Progenitor cell of endocrine pancreas (in vitro differentiated cells): ENCODE results near the gene MSH3. TPM values are rescaled to one million over a fixed set of nuclear protein-coding genes. Genes with fewer than 3 reads are reported as not detected.

Experiments
- DNase-seq: peaks from one replicate; pipeline ENCODE4 v3.0.0; 2021; ENCODE audit warnings: low spot score; ENCODE audit not compliant: unreplicated experiment
- H3K27ac Mint-ChIP-seq: 2 replicates; pipeline ENCODE4 v1.8.0; 2021; ENCODE audit warnings: mild to moderate bottlenecking, moderate library complexity, mixed read lengths
- H3K27me3 Mint-ChIP-seq: 2 replicates; pipeline ENCODE4 v1.8.0; 2021; ENCODE audit warnings: mixed read lengths
- H3K36me3 Mint-ChIP-seq: 2 replicates; pipeline ENCODE4 v1.8.0; 2022; ENCODE audit warnings: mixed read lengths; ENCODE audit not compliant: insufficient read depth
- H3K4me1 Mint-ChIP-seq: 2 replicates; pipeline ENCODE4 v1.8.0; 2021; ENCODE audit warnings: low read depth, mixed read lengths
- H3K4me3 Mint-ChIP-seq: 2 replicates; pipeline ENCODE4 v1.8.0; 2021; ENCODE audit warnings: low read depth, mild to moderate bottlenecking, moderate library complexity, mixed read lengths
- H3K9me3 Mint-ChIP-seq: 2 replicates; pipeline ENCODE4 v1.8.0; 2021; ENCODE audit warnings: low read depth, mixed read lengths
- total RNA-seq: library from RNA; stranded (reverse); gene quantifications from 2 replicates; pipeline ENCODE4 v1.2.1, GENCODE V29; 2021
- TF ChIP-seq, protein P1 (sequence below): fragments of 200-600 bp; sonication (generic); IDR thresholded peaks from one replicate; pipeline ENCODE4 v1.5.0; 2021; ENCODE audit warnings: antibody characterized with exemption, mild to moderate bottlenecking; ENCODE audit not compliant: unreplicated experiment

Gene MSH3
- total RNA-seq, 1 donor from 2014 or later, result 16.9 TPM

DNA sequence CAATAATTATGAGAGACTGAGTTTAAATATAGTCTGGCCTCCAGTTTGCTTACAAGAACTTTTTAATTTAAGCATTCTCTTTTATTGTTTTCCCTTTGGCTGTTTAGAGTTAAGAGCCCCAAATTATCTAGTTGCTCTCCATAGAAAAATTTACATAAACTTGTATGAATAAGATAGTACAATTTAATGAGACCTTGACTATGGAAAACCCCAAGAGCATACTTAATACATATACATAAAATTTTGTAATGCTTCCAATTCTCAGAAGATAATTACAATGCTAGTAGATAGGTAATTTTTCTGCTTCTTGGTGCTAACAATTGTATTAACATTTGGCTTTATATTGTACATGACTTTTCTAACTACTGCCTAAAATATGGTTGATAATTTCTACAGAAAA lies 20.3 kb upstream of the MSH3 start:
- Mint-ChIP-seq H3K4me1 (no peaks in the 10 kb centered on the region), H3K9me3 (no peaks in the 10 kb centered on the region), H3K27ac (no peak overlapping the region), H3K4me3 (no peak overlapping the region), H3K27me3 (no peaks in the 10 kb centered on the region), H3K36me3 (peaks cover 25% of the 10 kb centered on the region)
- TF ChIP-seq, protein P1, sequence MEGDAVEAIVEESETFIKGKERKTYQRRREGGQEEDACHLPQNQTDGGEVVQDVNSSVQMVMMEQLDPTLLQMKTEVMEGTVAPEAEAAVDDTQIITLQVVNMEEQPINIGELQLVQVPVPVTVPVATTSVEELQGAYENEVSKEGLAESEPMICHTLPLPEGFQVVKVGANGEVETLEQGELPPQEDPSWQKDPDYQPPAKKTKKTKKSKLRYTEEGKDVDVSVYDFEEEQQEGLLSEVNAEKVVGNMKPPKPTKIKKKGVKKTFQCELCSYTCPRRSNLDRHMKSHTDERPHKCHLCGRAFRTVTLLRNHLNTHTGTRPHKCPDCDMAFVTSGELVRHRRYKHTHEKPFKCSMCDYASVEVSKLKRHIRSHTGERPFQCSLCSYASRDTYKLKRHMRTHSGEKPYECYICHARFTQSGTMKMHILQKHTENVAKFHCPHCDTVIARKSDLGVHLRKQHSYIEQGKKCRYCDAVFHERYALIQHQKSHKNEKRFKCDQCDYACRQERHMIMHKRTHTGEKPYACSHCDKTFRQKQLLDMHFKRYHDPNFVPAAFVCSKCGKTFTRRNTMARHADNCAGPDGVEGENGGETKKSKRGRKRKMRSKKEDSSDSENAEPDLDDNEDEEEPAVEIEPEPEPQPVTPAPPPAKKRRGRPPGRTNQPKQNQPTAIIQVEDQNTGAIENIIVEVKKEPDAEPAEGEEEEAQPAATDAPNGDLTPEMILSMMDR, result no peak
- no peak for DNase-seq

DNA sequence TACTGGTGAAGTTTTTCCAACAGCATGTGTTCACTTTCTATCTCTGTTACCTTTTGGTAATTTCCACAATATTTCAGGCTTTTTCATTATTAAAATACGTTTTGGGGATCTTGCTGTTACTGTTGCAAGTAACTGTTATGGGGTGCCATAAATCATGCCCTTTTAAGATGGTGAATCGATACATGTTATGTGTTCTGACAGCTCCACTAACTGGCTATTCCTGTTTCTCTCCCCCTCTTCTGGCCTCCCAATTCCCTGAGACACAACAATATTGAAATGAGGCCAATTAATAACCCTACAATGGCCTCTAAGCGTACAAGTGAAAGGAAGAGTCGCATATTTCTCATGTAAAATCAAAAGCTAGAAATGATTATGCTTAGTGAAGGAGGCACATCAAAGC lies 13.1 kb upstream of the MSH3 start:
- H3K9me3 Mint-ChIP-seq, result no peaks in the 10 kb centered on the region
- H3K4me3 Mint-ChIP-seq, result no peak overlapping the region
- peaks cover 13% of the 10 kb centered on the region for H3K4me1 Mint-ChIP-seq
- no peak for DNase-seq
- H3K27ac Mint-ChIP-seq, result no peak overlapping the region
- H3K36me3 Mint-ChIP-seq, result peaks cover 38% of the 10 kb centered on the region
- TF ChIP-seq, protein P1, result no peak
- H3K27me3 Mint-ChIP-seq, result no peaks in the 10 kb centered on the region

DNA sequence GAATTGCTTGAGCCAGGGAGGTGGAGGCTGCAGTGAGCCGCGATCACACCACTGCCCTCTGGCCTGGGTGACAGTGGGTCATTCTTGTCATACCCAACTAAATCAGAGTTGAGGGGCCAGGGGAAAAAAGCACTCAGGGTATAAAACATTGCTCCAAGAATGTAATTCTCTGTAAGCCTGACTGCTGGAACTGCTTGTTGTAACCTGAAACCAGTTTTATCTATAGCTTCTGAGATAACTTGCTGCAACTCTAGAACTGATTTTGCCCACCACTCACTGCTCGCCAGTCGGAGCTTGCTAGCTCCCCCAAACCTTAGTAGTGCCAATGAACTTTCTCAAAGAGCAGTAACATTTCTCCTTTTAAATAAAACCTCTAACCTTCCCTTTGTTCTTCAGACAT lies 9.6 kb upstream of the MSH3 start:
- peaks cover 13% of the 10 kb centered on the region for H3K4me1 Mint-ChIP-seq
- H3K9me3 Mint-ChIP-seq, result no peaks in the 10 kb centered on the region
- peak overlapping the region; percentile 38 for H3K27ac Mint-ChIP-seq
- no peaks in the 10 kb centered on the region for H3K27me3 Mint-ChIP-seq
- TF ChIP-seq, protein P1, result no peak
- no peak overlapping the region for H3K4me3 Mint-ChIP-seq
- peaks cover 31% of the 10 kb centered on the region for H3K36me3 Mint-ChIP-seq
- no peak for DNase-seq

DNA sequence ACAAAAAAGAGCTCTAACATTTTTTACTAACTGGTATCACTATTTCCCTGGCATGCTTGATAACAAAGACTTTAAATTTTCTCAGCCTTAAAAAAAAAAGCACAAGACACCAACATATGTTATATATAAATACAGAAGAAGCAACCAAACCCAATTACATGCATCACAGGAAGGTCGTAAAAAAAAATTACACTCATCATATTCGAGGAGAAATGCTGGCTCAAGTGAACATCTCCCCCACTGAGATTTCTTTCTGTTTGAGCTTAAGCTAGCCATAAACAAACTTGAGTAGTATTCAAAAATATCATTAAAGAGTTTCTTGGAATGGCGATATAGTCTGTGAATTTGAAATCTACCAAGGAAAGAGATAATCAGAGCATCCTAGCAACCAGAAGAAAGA lies 7.5 kb upstream of the MSH3 start:
- H3K36me3 Mint-ChIP-seq, result peaks cover 22% of the 10 kb centered on the region
- H3K27me3 Mint-ChIP-seq, result no peaks in the 10 kb centered on the region
- DNase-seq, result no peak
- H3K27ac Mint-ChIP-seq, result no peak overlapping the region
- H3K4me1 Mint-ChIP-seq, result peaks cover 10% of the 10 kb centered on the region
- no peaks in the 10 kb centered on the region for H3K9me3 Mint-ChIP-seq
- H3K4me3 Mint-ChIP-seq, result no peak overlapping the region
- TF ChIP-seq, protein P1, result no peak

DNA sequence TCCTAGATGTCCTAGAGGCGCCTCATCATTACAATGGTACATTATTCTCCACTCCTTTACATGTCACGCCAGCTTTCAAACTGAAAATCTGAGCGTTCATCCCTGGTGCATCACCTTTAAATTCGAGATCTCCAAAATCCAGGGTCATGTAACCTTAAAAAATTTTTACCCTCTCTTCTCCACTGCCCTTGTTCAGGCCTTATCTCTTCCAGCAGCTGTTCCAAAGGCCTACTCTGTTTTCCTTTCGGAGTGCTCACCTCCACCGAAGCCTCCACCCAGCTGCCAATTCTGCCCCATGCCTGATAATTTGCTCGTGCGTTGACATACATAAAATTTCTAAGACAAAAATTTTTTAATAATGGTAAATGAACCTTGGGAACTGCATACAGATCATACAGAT lies 950 bp upstream of the MSH3 start:
- Mint-ChIP-seq H3K27ac (no peak overlapping the region), H3K27me3 (no peaks in the 10 kb centered on the region), H3K9me3 (no peaks in the 10 kb centered on the region), H3K36me3 (peaks cover 10% of the 10 kb centered on the region), H3K4me1 (peaks cover 17% of the 10 kb centered on the region), H3K4me3 (peak overlapping the region; percentile 93)
- TF ChIP-seq, protein P1, result no peak
- DNase-seq, result no peak
